K562 (cell line): ENCODE results near the gene RAB27B. TPM values are rescaled to one million over a fixed set of nuclear protein-coding genes. Genes with fewer than 3 reads are reported as not detected.

ENCODE experiments used
- ATAC-seq: fragments of 200-7000 bp; cut with Tn5 transposase; 3 replicates; pipeline ENCODE4 v1.9.1; 2020; ENCODE audit warnings: moderate library complexity
- BruUV-seq: library from RNA; stranded (reverse); fragments of 400-500 nt; replicated peaks from 2 replicates; lab custom pipeline; 2021; lab: Mats Ljungman, UMichigan
- CTCF ChIA-PET: fragments of 300-600 bp; formaldehyde crosslinking; extraction: SDS; loops from one replicate; lab custom pipeline; 2021; ENCODE audit warnings: low intra/inter-chr PET ratio; lab: Yijun Ruan, JAX
- POLR2A ChIA-PET: fragments of 300-600, 350-650 bp; sonication (Branson Sonifier 250); formaldehyde crosslinking; extraction: SDS; loops from one replicate; lab custom pipeline; 2021; ENCODE audit warnings: antibody characterized with exemption, inconsistent platforms; lab: Yijun Ruan, JAX
- DNase-seq, 4 experiments: peaks; one replicate each; pipeline versions ENCODE4 v3.0.0 to v3.0.0-alpha.2; 2011 to 2018; ENCODE audit warnings: low spot score in 3 of 4, mixed read lengths in 3 of 4; ENCODE audit errors: extremely low read depth in 1 of 4
- FAIRE-seq: peaks from 2 replicates; lab custom pipeline; 2011; peaks lifted over from hg19 to GRCh38; lab: Jason Lieb, UNC
- H2AFZ ChIP-seq: 2 replicates; pipeline ENCODE4 v1.6.0; 2011; ENCODE audit warnings: low read depth, low read length, control low read depth, inconsistent platforms
- H3K27ac ChIP-seq: fragments of 200-600 bp; 3 replicates; pipeline ENCODE4 v1.8.0; 2011; ENCODE audit warnings: low read depth, mild to moderate bottlenecking, control low read depth, inconsistent platforms, low read length, moderate library complexity, mixed read lengths; ENCODE audit errors: extremely low read depth
- H3K27me3 ChIP-seq, 2 experiments: fragments of 300-600 bp in 1 of 2; 2 replicates in 1 of 2; 3 replicates in 1 of 2; pipeline versions ENCODE4 v1.6.0 to v1.8.0; 2011; ENCODE audit warnings: inconsistent platforms in 2 of 2, low read length in 2 of 2, mild to moderate bottlenecking in 1 of 2, mixed read lengths in 1 of 2, moderate library complexity in 1 of 2; ENCODE audit not compliant: control insufficient read depth in 2 of 2, insufficient read depth in 2 of 2
- H3K36me3 ChIP-seq: fragments of 300-600 bp; 3 replicates; pipeline ENCODE4 v1.8.0; 2011; ENCODE audit warnings: mild to moderate bottlenecking, low read length, inconsistent platforms; ENCODE audit not compliant: control insufficient read depth, insufficient read depth
- H3K4me1 ChIP-seq, 2 experiments: fragments of 200-600 bp in 1 of 2; replicated peaks in 1 of 2; 2 replicates in 1 of 2; 3 replicates in 1 of 2; pipeline versions ENCODE4 v1.5.1 to v1.8.0; 2011; ENCODE audit warnings: inconsistent platforms in 2 of 2, low read length in 2 of 2, mild to moderate bottlenecking in 1 of 2, mixed read lengths in 1 of 2, moderate library complexity in 1 of 2; ENCODE audit not compliant: control insufficient read depth in 2 of 2, insufficient read depth in 2 of 2
- H3K4me2 ChIP-seq: 2 replicates; pipeline ENCODE4 v1.6.1; 2011; ENCODE audit warnings: low read length, control low read depth, inconsistent platforms, mixed read lengths; ENCODE audit not compliant: insufficient read depth
- H3K4me3 ChIP-seq: fragments of 200-600 bp; sonication (generic), shearing (Covaris generic); 2 replicates; pipeline ENCODE4 v1.5.1; 2016; ENCODE audit warnings: control low read depth, inconsistent platforms
- H3K79me2 ChIP-seq: fragments of 200-600 bp; 3 replicates; pipeline ENCODE4 v1.8.0; 2011; ENCODE audit warnings: low read length, inconsistent platforms; ENCODE audit not compliant: control insufficient read depth, insufficient read depth
- H3K9ac ChIP-seq, 2 experiments: 2 replicates each; pipeline versions ENCODE4 v1.6.0 to v1.6.1; 2011; ENCODE audit warnings: low read depth in 2 of 2, low read length in 2 of 2, control low read depth in 1 of 2, inconsistent platforms in 1 of 2, mild to moderate bottlenecking in 1 of 2, mixed read lengths in 1 of 2; ENCODE audit not compliant: insufficient read depth in 1 of 2
- H3K9me1 ChIP-seq: one replicate; pipeline ENCODE4 v1.6.0; 2011; ENCODE audit warnings: inconsistent platforms, mild to moderate bottlenecking, low read length, moderate library complexity; ENCODE audit not compliant: control insufficient read depth, insufficient read depth
- H3K9me3 ChIP-seq: replicated peaks from 2 replicates; pipeline ENCODE4 v1.5.1; 2011; ENCODE audit warnings: low read depth, low read length, inconsistent platforms; ENCODE audit not compliant: control insufficient read depth, insufficient read depth
- H4K20me1 ChIP-seq: replicated peaks from 2 replicates; pipeline ENCODE4 v1.6.1; 2011; ENCODE audit warnings: low read length, inconsistent platforms, mixed read lengths; ENCODE audit not compliant: control insufficient read depth, insufficient read depth
- CBFB ChIP-seq: sonication (generic); formaldehyde crosslinking; IDR thresholded peaks from 2 replicates; pipeline ENCODE4 v1.4.0; 2020; ENCODE audit warnings: mild to moderate bottlenecking, missing genetic modification reagents
- FIP1L1 ChIP-seq: fragments of 200-400 bp; formaldehyde crosslinking; IDR thresholded peaks from 2 replicates; pipeline ENCODE4 v1.6.1; 2018; ENCODE audit warnings: mild to moderate bottlenecking, low read depth, low read length; ENCODE audit not compliant: poor library complexity, severe bottlenecking
- JUND ChIP-seq, 2 experiments: IDR thresholded peaks; 2 replicates in 1 of 2; 3 replicates in 1 of 2; pipeline ENCODE4 v1.6.1; 2011; ENCODE audit warnings: borderline replicate concordance in 2 of 2, low read depth in 2 of 2, low read length in 2 of 2, improper control_type of control experiment in 1 of 2, missing biosample characterization in 1 of 2, missing genetic modification characterization in 1 of 2, missing genetic modification reagents in 1 of 2
- MYNN ChIP-seq, 2 experiments: sonication (generic); formaldehyde crosslinking in 1 of 2; IDR thresholded peaks; 2 replicates each; pipeline versions ENCODE4 v1.5.0 to v1.6.1; 2016 to 2020; ENCODE audit warnings: antibody characterized with exemption in 1 of 2, missing genetic modification reagents in 1 of 2
- PRMT5 ChIP-seq: sonication (generic); formaldehyde crosslinking; IDR thresholded peaks from 2 replicates; pipeline ENCODE4 v1.5.0; 2020; ENCODE audit warnings: missing genetic modification reagents
- PYGO2 ChIP-seq: fragments of 450-650 bp; IDR thresholded peaks from 2 replicates; pipeline ENCODE4 v1.6.1; 2016; ENCODE audit warnings: mild to moderate bottlenecking, missing genetic modification characterization, moderate library complexity, missing compliant biosample characterization
- SMAD4 ChIP-seq: fragments of 250-450 bp; sonication (Bioruptor Pico); conservative IDR thresholded peaks from 2 replicates; pipeline ENCODE4 v1.8.0; 2021; ENCODE audit warnings: inconsistent platforms, mild to moderate bottlenecking, moderate library complexity
- TAF15 ChIP-seq: fragments of 200-400 bp; formaldehyde crosslinking; IDR thresholded peaks from 2 replicates; pipeline ENCODE4 v1.6.1; 2017; ENCODE audit warnings: mild to moderate bottlenecking, low read depth, low read length, moderate library complexity
- ZNF431 ChIP-seq: sonication (generic); formaldehyde crosslinking; IDR thresholded peaks from 2 replicates; pipeline ENCODE4 v1.8.0; 2022; ENCODE audit warnings: mild to moderate bottlenecking, missing genetic modification reagents
- ZNF57 ChIP-seq: fragments of 450-650 bp; formaldehyde crosslinking; IDR thresholded peaks from 2 replicates; pipeline ENCODE4 v1.4.0; 2020; ENCODE audit warnings: mild to moderate bottlenecking, moderate library complexity
- ZNF668 ChIP-seq: fragments of 250-450 bp; sonication (Bioruptor Pico); IDR thresholded peaks from 2 replicates; pipeline ENCODE4 v1.8.0; 2022; ENCODE audit warnings: mild to moderate bottlenecking, inconsistent platforms
- WGBS: fragments of 100-300 bp; shearing (Covaris generic); methylation state at CpG from one replicate; pipeline ENCODE4 v1.1.6; 2016; ENCODE audit warnings: low coverage, mixed read lengths; ENCODE audit not compliant: insufficient coverage; ENCODE audit errors: missing lambda C conversion rate; 5-methylcytosine and 5-hydroxymethylcytosine counted together
- in situ Hi-C: fragments of 300-500 bp; cut with MboI; formaldehyde crosslinking; loops from 4 replicates; pipeline ENCODE4 v1.15.0; 2018; ENCODE audit warnings: inconsistent platforms, mixed read lengths
- intact Hi-C: fragments of 100-400 bp; cut with micrococcal nuclease; formaldehyde crosslinking; loops from 2 replicates; pipeline ENCODE4 v1.14.2; 2022
- polyA plus RNA-seq, 8 experiments: library from polyadenylated mRNA; depleted of rRNA in 4 of 8; stranded (reverse) in 5 of 8; unstranded in 3 of 8; fragments of >200 nt; fragmentation: Nextera tagmentation in 2 of 8; fragmentation: Illumina TruSeq in 1 of 8; extraction: Ambion mirVana in 2 of 8; extraction: Trizol in 1 of 8; gene quantifications; 2 replicates each; pipeline versions ENCODE4 v1.2.1 to v1.2.3, GENCODE V29; 2011 to 2014; ENCODE audit warnings: inconsistent platforms in 1 of 8, missing spikeins in 1 of 8
- total RNA-seq, 7 experiments: library from RNA; depleted of rRNA in 6 of 7; stranded (reverse); fragments of >200 nt in 6 of 7; fragmentation: Illumina TruSeq in 2 of 7; extraction: Trizol in 2 of 7; gene quantifications; 2 replicates each; pipeline versions ENCODE4 v1.2.1 to v1.2.3, GENCODE V29; 2011 to 2021; ENCODE audit warnings: low replicate concordance in 1 of 7
- TF ChIP-seq, protein P1 (sequence below): fragments of 450-650 bp; IDR thresholded peaks from 2 replicates; pipeline ENCODE4 v1.6.1; 2016; ENCODE audit warnings: antibody characterized with exemption
- TF ChIP-seq, protein P2 (sequence below): sonication (generic); formaldehyde crosslinking; IDR thresholded peaks from 2 replicates; pipeline ENCODE4 v1.8.1; 2023; ENCODE audit warnings: mild to moderate bottlenecking, missing genetic modification reagents, moderate library complexity
- TF ChIP-seq, protein P3 (sequence below): fragments of 450-650 bp; IDR thresholded peaks from 2 replicates; pipeline ENCODE4 v1.6.1; 2017; ENCODE audit warnings: mild to moderate bottlenecking, moderate library complexity

Gene RAB27B
- total and polyA plus RNA-seq, 9 of the 15 experiments (the other 6 are each of a cell fraction or from before 2014, with no cell fraction given): 0.44 to 5.7 (median 1.2) TPM

DNA sequence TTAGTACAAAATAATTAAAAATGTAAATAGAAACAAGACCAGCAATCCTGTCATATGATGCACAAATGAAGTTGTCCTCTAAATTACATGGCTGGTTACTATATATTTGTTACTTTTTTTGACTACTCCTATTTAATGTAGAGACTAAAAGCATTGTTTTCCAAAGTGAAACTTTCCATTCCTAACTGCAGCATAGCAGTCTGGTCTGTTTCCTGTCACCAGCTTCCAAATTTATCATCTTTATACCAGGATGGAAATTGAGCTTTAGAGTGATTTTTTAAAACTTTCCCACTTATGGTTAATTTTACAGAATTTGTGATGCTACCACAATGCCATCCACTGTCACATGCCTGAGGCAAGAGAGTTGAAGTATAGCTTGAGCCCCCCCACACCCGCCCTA, 33.5 kb upstream of the RAB27B start:
- no peaks in the 10 kb centered on the region for H4K20me1 ChIP-seq
- DNase-seq: no peak
- H2AFZ ChIP-seq: no peak overlapping the region
- in situ Hi-C loops: no loop called here
- H3K4me1 ChIP-seq: peaks cover 0 to 3% of the 10 kb centered on the region in 2 experiments; a peak in 1 of 5 replicates
- no peak overlapping the region for H3K4me2 ChIP-seq
- H3K79me2 ChIP-seq: no peaks in the 10 kb centered on the region
- TF ChIP-seq, protein P1, sequence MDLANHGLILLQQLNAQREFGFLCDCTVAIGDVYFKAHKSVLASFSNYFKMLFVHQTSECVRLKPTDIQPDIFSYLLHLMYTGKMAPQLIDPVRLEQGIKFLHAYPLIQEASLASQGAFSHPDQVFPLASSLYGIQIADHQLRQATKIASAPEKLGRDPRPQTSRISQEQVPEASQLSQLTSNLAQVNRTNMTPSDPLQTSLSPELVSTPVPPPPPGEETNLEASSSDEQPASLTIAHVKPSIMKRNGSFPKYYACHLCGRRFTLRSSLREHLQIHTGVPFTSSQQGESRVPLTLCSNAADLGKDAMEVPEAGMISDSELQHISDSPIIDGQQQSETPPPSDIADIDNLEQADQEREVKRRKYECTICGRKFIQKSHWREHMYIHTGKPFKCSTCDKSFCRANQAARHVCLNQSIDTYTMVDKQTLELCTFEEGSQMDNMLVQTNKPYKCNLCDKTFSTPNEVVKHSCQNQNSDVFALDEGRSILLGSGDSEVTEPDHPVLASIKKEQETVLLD: no peak
- TF ChIP-seq, protein P2, sequence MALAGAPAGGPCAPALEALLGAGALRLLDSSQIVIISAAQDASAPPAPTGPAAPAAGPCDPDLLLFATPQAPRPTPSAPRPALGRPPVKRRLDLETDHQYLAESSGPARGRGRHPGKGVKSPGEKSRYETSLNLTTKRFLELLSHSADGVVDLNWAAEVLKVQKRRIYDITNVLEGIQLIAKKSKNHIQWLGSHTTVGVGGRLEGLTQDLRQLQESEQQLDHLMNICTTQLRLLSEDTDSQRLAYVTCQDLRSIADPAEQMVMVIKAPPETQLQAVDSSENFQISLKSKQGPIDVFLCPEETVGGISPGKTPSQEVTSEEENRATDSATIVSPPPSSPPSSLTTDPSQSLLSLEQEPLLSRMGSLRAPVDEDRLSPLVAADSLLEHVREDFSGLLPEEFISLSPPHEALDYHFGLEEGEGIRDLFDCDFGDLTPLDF (CRISPR knock-in tag): no peak
- no peak for TF ChIP-seq JUND (IDR thresholded peaks at IDR 0.05; ENCODE audit: borderline replicate concordance, low read depth, low read length)
- no peak for TF ChIP-seq JUND (tag; IDR thresholded peaks at IDR 0.05; ENCODE audit: borderline replicate concordance, low read depth, low read length)
- TF ChIP-seq MYNN (IDR thresholded peaks at IDR 0.05): no peak
- TF ChIP-seq MYNN (CRISPR knock-in tag; IDR thresholded peaks at IDR 0.05): no peak
- TF ChIP-seq PYGO2 (tag): no peak
- TF ChIP-seq FIP1L1: no peak
- no peak for TF ChIP-seq ZNF57 (CRISPR knock-in tag)
- TF ChIP-seq ZNF431: no peak
- TF ChIP-seq PRMT5 (CRISPR knock-in tag): no peak
- no peak for TF ChIP-seq SMAD4 (CRISPR knock-in tag)
- no peak for TF ChIP-seq ZNF668
- no peak for TF ChIP-seq TAF15
- TF ChIP-seq CBFB (CRISPR knock-in tag): no peak
- TF ChIP-seq, protein P3, sequence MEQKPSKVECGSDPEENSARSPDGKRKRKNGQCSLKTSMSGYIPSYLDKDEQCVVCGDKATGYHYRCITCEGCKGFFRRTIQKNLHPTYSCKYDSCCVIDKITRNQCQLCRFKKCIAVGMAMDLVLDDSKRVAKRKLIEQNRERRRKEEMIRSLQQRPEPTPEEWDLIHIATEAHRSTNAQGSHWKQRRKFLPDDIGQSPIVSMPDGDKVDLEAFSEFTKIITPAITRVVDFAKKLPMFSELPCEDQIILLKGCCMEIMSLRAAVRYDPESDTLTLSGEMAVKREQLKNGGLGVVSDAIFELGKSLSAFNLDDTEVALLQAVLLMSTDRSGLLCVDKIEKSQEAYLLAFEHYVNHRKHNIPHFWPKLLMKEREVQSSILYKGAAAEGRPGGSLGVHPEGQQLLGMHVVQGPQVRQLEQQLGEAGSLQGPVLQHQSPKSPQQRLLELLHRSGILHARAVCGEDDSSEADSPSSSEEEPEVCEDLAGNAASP: no peak
- ChIA-PET CTCF (no interaction called here), POLR2A (no interaction called here)
- no peaks in the 10 kb centered on the region for H3K9me3 ChIP-seq
- no peaks in the 10 kb centered on the region for H3K27me3 ChIP-seq
- intact Hi-C loops: no loop called here
- H3K4me3 ChIP-seq: no peak overlapping the region
- no peaks in the 10 kb centered on the region for H3K36me3 ChIP-seq
- WGBS: 38% methylated on average over 1 of the region's 1 CpG
- ATAC-seq: no peak
- FAIRE-seq: no peak
- H3K9me1 ChIP-seq: no peaks in the 10 kb centered on the region
- no peak overlapping the region for H3K27ac ChIP-seq
- no peak overlapping the region for H3K9ac ChIP-seq
- BruUV-seq: no TSS peak
